ENCODE data around the gene GLB1L. TPM values are rescaled to one million over a fixed set of nuclear protein-coding genes. Genes with fewer than 3 reads are reported as not detected.

GLB1L gene
- total and polyA plus RNA-seq, 4 donors = 2.3 to 5.2 (median 2.6) TPM

GRCh38 chr2:219294356-219295351, 49.4 kb upstream of the GLB1L start:
- TF ChIP-seq EGR1 (IDR thresholded peaks at IDR 0.05; ENCODE audit: low read depth in 2 of 2) (peak; percentile 46 to 54), RXRA (IDR thresholded peaks at IDR 0.05) (no peak), HNF4G (IDR thresholded peaks at IDR 0.05) (no peak), GABPA (IDR thresholded peaks at IDR 0.05 in 1 of 2, conservative IDR thresholded peaks at IDR 0.05 in 1 of 2) (no peak), RAD21 (IDR thresholded peaks at IDR 0.05) (peak; percentile 72 to 82), REST (IDR thresholded peaks at IDR 0.05) (peak; percentile 41), CTCF (IDR thresholded peaks at IDR 0.05; ENCODE audit: low read depth, low read length, missing input control) (peak; percentile 98), SP1 (IDR thresholded peaks at IDR 0.05) (peak; percentile 21)
- 11% methylated on average over 67 of the region's 67 CpGs for WGBS

GRCh38 chr2:219293736-219294231, 48.5 kb upstream of the GLB1L start:
- 90% methylated on average over 5 of the region's 5 CpGs for WGBS
- DNase-seq (ENCODE audit: low spot score) = no peak
- Histone ChIP-seq H3K27me3 (ENCODE audit: control insufficient read depth in 4 of 4, insufficient read depth in 4 of 4, low read length in 3 of 4) (no peaks in the 10 kb centered on the region), H3K27ac (ENCODE audit: low read depth in 1 of 2, low read length in 2 of 2) (no peak overlapping the region), H3K36me3 (ENCODE audit: control insufficient read depth in 4 of 4, insufficient read depth in 3 of 4, low read depth in 1 of 4, low read length in 3 of 4) (no peaks in the 10 kb centered on the region), H3K4me1 (ENCODE audit: control insufficient read depth in 4 of 4, insufficient read depth in 4 of 4, low read length in 3 of 4) (peaks cover 0 to 5% (median 4%) of the 10 kb centered on the region in 4 donors), H3K4me3 (ENCODE audit: low read depth in 1 of 3, low read length in 3 of 3) (no peak overlapping the region), H3K9ac (ENCODE audit: low read depth in 1 of 2, low read length in 2 of 2) (no peak overlapping the region), H3K9me3 (ENCODE audit: control insufficient read depth in 4 of 4, low read length in 3 of 4) (no peaks in the 10 kb centered on the region)
- TF ChIP-seq SP1 (IDR thresholded peaks at IDR 0.05) (no peak), REST (IDR thresholded peaks at IDR 0.05) (no peak), TAF1 (conservative IDR thresholded peaks at IDR 0.05) (no peak), HNF4G (IDR thresholded peaks at IDR 0.05) (no peak), YY1 (IDR thresholded peaks at IDR 0.05) (no peak), RXRA (IDR thresholded peaks at IDR 0.05) (no peak), ZBTB33 (IDR thresholded peaks at IDR 0.05) (no peak), MAX (IDR thresholded peaks at IDR 0.05) (no peak), EGR1 (IDR thresholded peaks at IDR 0.05; ENCODE audit: low read depth in 2 of 2) (no peak), FOXA2 (IDR thresholded peaks at IDR 0.05) (no peak), GABPA (IDR thresholded peaks at IDR 0.05 in 1 of 2, conservative IDR thresholded peaks at IDR 0.05 in 1 of 2) (no peak), HNF4A (conservative IDR thresholded peaks at IDR 0.05) (no peak), NR2F2 (IDR thresholded peaks at IDR 0.05) (no peak), ATF3 (IDR thresholded peaks at IDR 0.05) (no peak)

More at GRCh38 chr2:219294356-219295351, 49.4 kb upstream of the GLB1L start:
- H3K4me1 ChIP-seq (ENCODE audit: control insufficient read depth in 4 of 4, insufficient read depth in 4 of 4, low read length in 3 of 4) = peaks cover 0 to 8% (median 5%) of the 10 kb centered on the region in 4 donors
- peak overlapping the region in 1 of 2 donors; percentile 39 for H3K27ac ChIP-seq (ENCODE audit: low read depth in 1 of 2, low read length in 2 of 2)
- no peaks in the 10 kb centered on the region for H3K27me3 ChIP-seq (ENCODE audit: control insufficient read depth in 4 of 4, insufficient read depth in 4 of 4, low read length in 3 of 4)
- no peaks in the 10 kb centered on the region for H3K9me3 ChIP-seq (ENCODE audit: control insufficient read depth in 4 of 4, low read length in 3 of 4)
- H3K4me3 ChIP-seq (ENCODE audit: low read depth in 1 of 3, low read length in 3 of 3) = peak overlapping the region; percentile 28 to 66 (median 57)
- no peaks in the 10 kb centered on the region for H3K36me3 ChIP-seq (ENCODE audit: control insufficient read depth in 4 of 4, insufficient read depth in 3 of 4, low read depth in 1 of 4, low read length in 3 of 4)
- H3K9ac ChIP-seq (ENCODE audit: low read depth in 1 of 2, low read length in 2 of 2) = peak overlapping the region in 1 of 2 donors; percentile 50
- DNase-seq (ENCODE audit: low spot score) = peak; percentile 94
